ENCODE measurements around the gene CREBBP. TPM values are rescaled to one million over a fixed set of nuclear protein-coding genes. Genes with fewer than 3 reads are reported as not detected.

The CREBBP gene
- total RNA-seq, 2 experiments from 2014 or later: 49.2 to 53.2 TPM

- H3K36me3 Mint-ChIP-seq: peaks cover 15% of the 10 kb centered on the region
- DNase-seq (no peak), ATAC-seq (no peak)
- H3K4me1 Mint-ChIP-seq: peaks cover 30% of the 10 kb centered on the region
- no peaks in the 10 kb centered on the region for H3K27me3 Mint-ChIP-seq
- CTCF ChIA-PET: interaction anchor here (0.6 kb wide), 1 partner anchor 399 kb away, joined by 3 read pairs; no protein-coding TSS in a partner anchor
- H3K4me3 Mint-ChIP-seq: no peak overlapping the region
- H3K27ac Mint-ChIP-seq: no peak overlapping the region
- H3K9me3 Mint-ChIP-seq (ENCODE audit: low read depth): no peaks in the 10 kb centered on the region
Observed at GRCh38 chr16:3800477-3801270, 79.8 kb downstream of the CREBBP start.

- H3K27me3 Mint-ChIP-seq: no peaks in the 10 kb centered on the region
- CTCF ChIA-PET: no interaction called here
- H3K9me3 Mint-ChIP-seq (ENCODE audit: low read depth): no peaks in the 10 kb centered on the region
- H3K36me3 Mint-ChIP-seq: peaks cover 15% of the 10 kb centered on the region
- H3K4me3 Mint-ChIP-seq: no peak overlapping the region
- no peak for DNase-seq
- no peak for ATAC-seq
- no peak overlapping the region for H3K27ac Mint-ChIP-seq
- H3K4me1 Mint-ChIP-seq: peaks cover 32% of the 10 kb centered on the region
Observed at GRCh38 chr16:3800019-3800418, 80.5 kb downstream of the CREBBP start.

- Mint-ChIP-seq H3K4me1 (peaks cover 30% of the 10 kb centered on the region), H3K27ac (no peak overlapping the region), H3K36me3 (peaks cover 15% of the 10 kb centered on the region), H3K9me3 (ENCODE audit: low read depth) (no peaks in the 10 kb centered on the region), H3K27me3 (no peaks in the 10 kb centered on the region), H3K4me3 (no peak overlapping the region)
- CTCF ChIA-PET: no interaction called here
- no peak for ATAC-seq
- DNase-seq: no peak
Observed at GRCh38 chr16:3799354-3799753, 81.2 kb downstream of the CREBBP start.

GRCh38 chr16:3798838-3799237 is 81.7 kb downstream of the CREBBP start:
- Mint-ChIP-seq H3K27ac (no peak overlapping the region), H3K27me3 (no peaks in the 10 kb centered on the region), H3K9me3 (ENCODE audit: low read depth) (no peaks in the 10 kb centered on the region), H3K4me1 (peaks cover 28% of the 10 kb centered on the region), H3K36me3 (peaks cover 13% of the 10 kb centered on the region), H3K4me3 (no peak overlapping the region)
- CTCF ChIA-PET: no interaction called here
- DNase-seq: no peak
- no peak for ATAC-seq

GRCh38 chr16:3797904-3798811 is 82.4 kb downstream of the CREBBP start:
- Mint-ChIP-seq H3K27ac (no peak overlapping the region), H3K4me1 (peaks cover 30% of the 10 kb centered on the region)
- CTCF ChIA-PET: no interaction called here

GRCh38 chr16:3797473-3797872 is 83.0 kb downstream of the CREBBP start:
- CTCF ChIA-PET: interaction anchor here (1.2 kb wide), 1 partner anchor 83 kb away, joined by 3 read pairs; no protein-coding TSS in a partner anchor
- Mint-ChIP-seq H3K9me3 (ENCODE audit: low read depth) (no peaks in the 10 kb centered on the region), H3K36me3 (peaks cover 20% of the 10 kb centered on the region), H3K4me3 (no peak overlapping the region), H3K4me1 (peaks cover 32% of the 10 kb centered on the region), H3K27ac (no peak overlapping the region), H3K27me3 (no peaks in the 10 kb centered on the region)
- DNase-seq (no peak), ATAC-seq (peak; percentile 60)

More at GRCh38 chr16:3797904-3798811, 82.4 kb downstream of the CREBBP start:
- no peaks in the 10 kb centered on the region for H3K27me3 Mint-ChIP-seq
- peak overlapping the region; percentile 20 for H3K4me3 Mint-ChIP-seq
- H3K36me3 Mint-ChIP-seq: peaks cover 16% of the 10 kb centered on the region
- DNase-seq (no peak), ATAC-seq (peak; percentile 45)
- H3K9me3 Mint-ChIP-seq (ENCODE audit: low read depth): no peaks in the 10 kb centered on the region

GRCh38 chr16:3793161-3793576 is 87.3 kb downstream of the CREBBP start:
- peaks cover 50% of the 10 kb centered on the region for H3K4me1 Mint-ChIP-seq
- no peaks in the 10 kb centered on the region for H3K9me3 Mint-ChIP-seq (ENCODE audit: low read depth)
- H3K27me3 Mint-ChIP-seq: peaks cover 9% of the 10 kb centered on the region
- peaks cover 37% of the 10 kb centered on the region for H3K36me3 Mint-ChIP-seq
- DNase-seq: no peak
- ATAC-seq: no peak
- CTCF ChIA-PET: no interaction called here
- H3K27ac Mint-ChIP-seq: no peak overlapping the region
- no peak overlapping the region for H3K4me3 Mint-ChIP-seq

- Mint-ChIP-seq H3K27ac (no peak overlapping the region), H3K27me3 (peaks cover 9% of the 10 kb centered on the region), H3K4me1 (peaks cover 43% of the 10 kb centered on the region), H3K9me3 (ENCODE audit: low read depth) (no peaks in the 10 kb centered on the region), H3K36me3 (peaks cover 37% of the 10 kb centered on the region), H3K4me3 (no peak overlapping the region)
- ATAC-seq (no peak), DNase-seq (no peak)
- CTCF ChIA-PET: no interaction called here
Observed at GRCh38 chr16:3792472-3793012, 88.0 kb downstream of the CREBBP start.

- H3K27ac Mint-ChIP-seq: no peak overlapping the region
- H3K4me3 Mint-ChIP-seq: no peak overlapping the region
- peaks cover 9% of the 10 kb centered on the region for H3K27me3 Mint-ChIP-seq
- no peak for ATAC-seq
- no peaks in the 10 kb centered on the region for H3K9me3 Mint-ChIP-seq (ENCODE audit: low read depth)
- no peak for DNase-seq
- H3K4me1 Mint-ChIP-seq: peaks cover 38% of the 10 kb centered on the region
- CTCF ChIA-PET: no interaction called here
- H3K36me3 Mint-ChIP-seq: peaks cover 37% of the 10 kb centered on the region
Observed at GRCh38 chr16:3791701-3792100, 88.8 kb downstream of the CREBBP start.

GRCh38 chr16:3789375-3790099 is 91.0 kb downstream of the CREBBP start:
- H3K4me1 Mint-ChIP-seq: peaks cover 31% of the 10 kb centered on the region
- H3K9me3 Mint-ChIP-seq (ENCODE audit: low read depth): no peaks in the 10 kb centered on the region
- peak overlapping the region; percentile 35 for H3K4me3 Mint-ChIP-seq
- H3K27ac Mint-ChIP-seq: peak overlapping the region; percentile 53
- peak; percentile 91 for ATAC-seq
- DNase-seq: no peak
- CTCF ChIA-PET: interaction anchor here (0.7 kb wide), 1 partner anchor 13 kb away, joined by 3 read pairs; no protein-coding TSS in a partner anchor
- H3K36me3 Mint-ChIP-seq: peaks cover 44% of the 10 kb centered on the region
- H3K27me3 Mint-ChIP-seq: peaks cover 9% of the 10 kb centered on the region

- H3K4me3 Mint-ChIP-seq: no peak overlapping the region
- ATAC-seq: peak; percentile 8
Observed at GRCh38 chr16:3788711-3789374, 91.7 kb downstream of the CREBBP start.

GRCh38 chr16:3787924-3788661 is 92.4 kb downstream of the CREBBP start:
- Mint-ChIP-seq H3K4me3 (no peak overlapping the region), H3K36me3 (peaks cover 41% of the 10 kb centered on the region), H3K27me3 (peaks cover 9% of the 10 kb centered on the region), H3K27ac (no peak overlapping the region), H3K9me3 (ENCODE audit: low read depth) (no peaks in the 10 kb centered on the region), H3K4me1 (peaks cover 28% of the 10 kb centered on the region)
- ATAC-seq: no peak
- CTCF ChIA-PET: no interaction called here
- no peak for DNase-seq

More at GRCh38 chr16:3788711-3789374, 91.7 kb downstream of the CREBBP start:
- DNase-seq: no peak
- peaks cover 31% of the 10 kb centered on the region for H3K4me1 Mint-ChIP-seq
- H3K36me3 Mint-ChIP-seq: peaks cover 44% of the 10 kb centered on the region
- CTCF ChIA-PET: interaction anchor here (0.5 kb wide), 1 partner anchor 152 kb away, joined by 4 read pairs; no protein-coding TSS in a partner anchor
- peaks cover 9% of the 10 kb centered on the region for H3K27me3 Mint-ChIP-seq
- H3K27ac Mint-ChIP-seq: peak overlapping the region; percentile 53
- no peaks in the 10 kb centered on the region for H3K9me3 Mint-ChIP-seq (ENCODE audit: low read depth)

All from activated CD8-positive, alpha-beta memory T cell treated with anti-CD3 and anti-CD28 coated beads, Interleukin-2, amount 10 ng/mL, durations not matched to agents 7 days and 5 days (primary cell).